Measurements from ENCODE around the gene RBM39.

DNA sequence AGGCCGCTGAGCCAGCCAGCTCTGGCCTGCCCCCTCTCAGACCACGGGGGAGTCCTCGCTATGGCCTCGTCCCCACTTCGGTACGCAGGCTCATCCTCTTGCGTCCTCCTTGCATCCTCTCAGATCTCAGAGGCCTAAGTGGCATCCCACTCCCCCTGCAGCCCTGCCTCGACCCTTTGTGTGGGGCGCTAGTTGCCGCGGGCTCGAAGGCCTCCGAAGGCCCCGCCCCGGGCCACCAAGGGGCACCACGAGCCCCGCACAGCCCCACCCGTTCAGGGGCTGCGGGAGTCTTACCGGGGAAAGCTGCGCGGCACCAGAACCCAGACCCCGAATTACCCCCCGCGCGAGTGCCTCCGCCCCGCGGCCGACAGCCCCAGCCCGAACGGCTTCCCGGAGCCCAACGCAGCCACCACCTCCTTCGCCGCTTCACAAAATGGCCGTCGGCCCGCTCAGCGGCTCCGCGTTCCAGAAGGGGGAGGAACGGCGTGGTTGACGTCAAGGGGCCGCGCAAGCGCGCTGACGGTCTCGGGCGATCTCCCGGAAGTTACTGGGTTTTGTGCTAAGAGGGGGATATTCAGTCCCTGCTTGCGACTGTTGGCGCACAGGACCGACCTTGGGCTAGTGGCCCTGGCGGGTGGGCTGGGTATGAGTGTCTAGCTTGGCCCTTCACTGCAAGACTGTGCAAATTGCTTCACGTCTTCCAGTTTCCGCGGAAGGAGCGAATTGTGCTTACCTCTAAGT, 77.4 kb downstream of the RBM39 start, which contains the start of the genes CPNE1 and RBM12:
- TF ChIP-seq SOX13 (IDR thresholded peaks at IDR 0.05), result peak; percentile 41; the same call in 1 of the 2 replicates
- TF ChIP-seq SOX13 (CRISPR knock-in tag; conservative IDR thresholded peaks at IDR 0.05 in 1 of 2, IDR thresholded peaks at IDR 0.05 in 1 of 2), result peak in 1 of 2 experiments; percentile 66; a peak in 1 of 4 replicates
- TF ChIP-seq, protein P1, sequence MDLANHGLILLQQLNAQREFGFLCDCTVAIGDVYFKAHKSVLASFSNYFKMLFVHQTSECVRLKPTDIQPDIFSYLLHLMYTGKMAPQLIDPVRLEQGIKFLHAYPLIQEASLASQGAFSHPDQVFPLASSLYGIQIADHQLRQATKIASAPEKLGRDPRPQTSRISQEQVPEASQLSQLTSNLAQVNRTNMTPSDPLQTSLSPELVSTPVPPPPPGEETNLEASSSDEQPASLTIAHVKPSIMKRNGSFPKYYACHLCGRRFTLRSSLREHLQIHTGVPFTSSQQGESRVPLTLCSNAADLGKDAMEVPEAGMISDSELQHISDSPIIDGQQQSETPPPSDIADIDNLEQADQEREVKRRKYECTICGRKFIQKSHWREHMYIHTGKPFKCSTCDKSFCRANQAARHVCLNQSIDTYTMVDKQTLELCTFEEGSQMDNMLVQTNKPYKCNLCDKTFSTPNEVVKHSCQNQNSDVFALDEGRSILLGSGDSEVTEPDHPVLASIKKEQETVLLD (CRISPR knock-in tag; IDR thresholded peaks at IDR 0.05; ENCODE audit: low read depth), result no peak; the same call in 1 of the 2 replicates
- TF ChIP-seq NFE2L1 (CRISPR knock-in tag; IDR thresholded peaks at IDR 0.05; ENCODE audit: borderline replicate concordance), result peak; percentile 83; the same call in 1 of the 2 replicates
- peak; percentile 74 for TF ChIP-seq XRCC5 (optimal IDR thresholded peaks at IDR 0.05; ENCODE audit: low read length)
- TF ChIP-seq, protein P2, sequence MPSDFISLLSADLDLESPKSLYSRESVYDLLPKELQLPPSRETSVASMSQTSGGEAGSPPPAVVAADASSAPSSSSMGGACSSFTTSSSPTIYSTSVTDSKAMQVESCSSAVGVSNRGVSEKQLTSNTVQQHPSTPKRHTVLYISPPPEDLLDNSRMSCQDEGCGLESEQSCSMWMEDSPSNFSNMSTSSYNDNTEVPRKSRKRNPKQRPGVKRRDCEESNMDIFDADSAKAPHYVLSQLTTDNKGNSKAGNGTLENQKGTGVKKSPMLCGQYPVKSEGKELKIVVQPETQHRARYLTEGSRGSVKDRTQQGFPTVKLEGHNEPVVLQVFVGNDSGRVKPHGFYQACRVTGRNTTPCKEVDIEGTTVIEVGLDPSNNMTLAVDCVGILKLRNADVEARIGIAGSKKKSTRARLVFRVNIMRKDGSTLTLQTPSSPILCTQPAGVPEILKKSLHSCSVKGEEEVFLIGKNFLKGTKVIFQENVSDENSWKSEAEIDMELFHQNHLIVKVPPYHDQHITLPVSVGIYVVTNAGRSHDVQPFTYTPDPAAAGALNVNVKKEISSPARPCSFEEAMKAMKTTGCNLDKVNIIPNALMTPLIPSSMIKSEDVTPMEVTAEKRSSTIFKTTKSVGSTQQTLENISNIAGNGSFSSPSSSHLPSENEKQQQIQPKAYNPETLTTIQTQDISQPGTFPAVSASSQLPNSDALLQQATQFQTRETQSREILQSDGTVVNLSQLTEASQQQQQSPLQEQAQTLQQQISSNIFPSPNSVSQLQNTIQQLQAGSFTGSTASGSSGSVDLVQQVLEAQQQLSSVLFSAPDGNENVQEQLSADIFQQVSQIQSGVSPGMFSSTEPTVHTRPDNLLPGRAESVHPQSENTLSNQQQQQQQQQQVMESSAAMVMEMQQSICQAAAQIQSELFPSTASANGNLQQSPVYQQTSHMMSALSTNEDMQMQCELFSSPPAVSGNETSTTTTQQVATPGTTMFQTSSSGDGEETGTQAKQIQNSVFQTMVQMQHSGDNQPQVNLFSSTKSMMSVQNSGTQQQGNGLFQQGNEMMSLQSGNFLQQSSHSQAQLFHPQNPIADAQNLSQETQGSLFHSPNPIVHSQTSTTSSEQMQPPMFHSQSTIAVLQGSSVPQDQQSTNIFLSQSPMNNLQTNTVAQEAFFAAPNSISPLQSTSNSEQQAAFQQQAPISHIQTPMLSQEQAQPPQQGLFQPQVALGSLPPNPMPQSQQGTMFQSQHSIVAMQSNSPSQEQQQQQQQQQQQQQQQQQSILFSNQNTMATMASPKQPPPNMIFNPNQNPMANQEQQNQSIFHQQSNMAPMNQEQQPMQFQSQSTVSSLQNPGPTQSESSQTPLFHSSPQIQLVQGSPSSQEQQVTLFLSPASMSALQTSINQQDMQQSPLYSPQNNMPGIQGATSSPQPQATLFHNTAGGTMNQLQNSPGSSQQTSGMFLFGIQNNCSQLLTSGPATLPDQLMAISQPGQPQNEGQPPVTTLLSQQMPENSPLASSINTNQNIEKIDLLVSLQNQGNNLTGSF (CRISPR knock-in tag; IDR thresholded peaks at IDR 0.05), result no peak; the same call in 1 of the 2 replicates
- TF ChIP-seq, protein P3, sequence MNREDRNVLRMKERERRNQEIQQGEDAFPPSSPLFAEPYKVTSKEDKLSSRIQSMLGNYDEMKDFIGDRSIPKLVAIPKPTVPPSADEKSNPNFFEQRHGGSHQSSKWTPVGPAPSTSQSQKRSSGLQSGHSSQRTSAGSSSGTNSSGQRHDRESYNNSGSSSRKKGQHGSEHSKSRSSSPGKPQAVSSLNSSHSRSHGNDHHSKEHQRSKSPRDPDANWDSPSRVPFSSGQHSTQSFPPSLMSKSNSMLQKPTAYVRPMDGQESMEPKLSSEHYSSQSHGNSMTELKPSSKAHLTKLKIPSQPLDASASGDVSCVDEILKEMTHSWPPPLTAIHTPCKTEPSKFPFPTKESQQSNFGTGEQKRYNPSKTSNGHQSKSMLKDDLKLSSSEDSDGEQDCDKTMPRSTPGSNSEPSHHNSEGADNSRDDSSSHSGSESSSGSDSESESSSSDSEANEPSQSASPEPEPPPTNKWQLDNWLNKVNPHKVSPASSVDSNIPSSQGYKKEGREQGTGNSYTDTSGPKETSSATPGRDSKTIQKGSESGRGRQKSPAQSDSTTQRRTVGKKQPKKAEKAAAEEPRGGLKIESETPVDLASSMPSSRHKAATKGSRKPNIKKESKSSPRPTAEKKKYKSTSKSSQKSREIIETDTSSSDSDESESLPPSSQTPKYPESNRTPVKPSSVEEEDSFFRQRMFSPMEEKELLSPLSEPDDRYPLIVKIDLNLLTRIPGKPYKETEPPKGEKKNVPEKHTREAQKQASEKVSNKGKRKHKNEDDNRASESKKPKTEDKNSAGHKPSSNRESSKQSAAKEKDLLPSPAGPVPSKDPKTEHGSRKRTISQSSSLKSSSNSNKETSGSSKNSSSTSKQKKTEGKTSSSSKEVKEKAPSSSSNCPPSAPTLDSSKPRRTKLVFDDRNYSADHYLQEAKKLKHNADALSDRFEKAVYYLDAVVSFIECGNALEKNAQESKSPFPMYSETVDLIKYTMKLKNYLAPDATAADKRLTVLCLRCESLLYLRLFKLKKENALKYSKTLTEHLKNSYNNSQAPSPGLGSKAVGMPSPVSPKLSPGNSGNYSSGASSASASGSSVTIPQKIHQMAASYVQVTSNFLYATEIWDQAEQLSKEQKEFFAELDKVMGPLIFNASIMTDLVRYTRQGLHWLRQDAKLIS (CRISPR knock-in tag; IDR thresholded peaks at IDR 0.05), result peak; percentile 60; the same call in 1 of the 2 replicates
- peak; percentile 99 for TF ChIP-seq ZNF34 (CRISPR knock-in tag; IDR thresholded peaks at IDR 0.05; ENCODE audit: borderline replicate concordance)
- TF ChIP-seq, protein P4, sequence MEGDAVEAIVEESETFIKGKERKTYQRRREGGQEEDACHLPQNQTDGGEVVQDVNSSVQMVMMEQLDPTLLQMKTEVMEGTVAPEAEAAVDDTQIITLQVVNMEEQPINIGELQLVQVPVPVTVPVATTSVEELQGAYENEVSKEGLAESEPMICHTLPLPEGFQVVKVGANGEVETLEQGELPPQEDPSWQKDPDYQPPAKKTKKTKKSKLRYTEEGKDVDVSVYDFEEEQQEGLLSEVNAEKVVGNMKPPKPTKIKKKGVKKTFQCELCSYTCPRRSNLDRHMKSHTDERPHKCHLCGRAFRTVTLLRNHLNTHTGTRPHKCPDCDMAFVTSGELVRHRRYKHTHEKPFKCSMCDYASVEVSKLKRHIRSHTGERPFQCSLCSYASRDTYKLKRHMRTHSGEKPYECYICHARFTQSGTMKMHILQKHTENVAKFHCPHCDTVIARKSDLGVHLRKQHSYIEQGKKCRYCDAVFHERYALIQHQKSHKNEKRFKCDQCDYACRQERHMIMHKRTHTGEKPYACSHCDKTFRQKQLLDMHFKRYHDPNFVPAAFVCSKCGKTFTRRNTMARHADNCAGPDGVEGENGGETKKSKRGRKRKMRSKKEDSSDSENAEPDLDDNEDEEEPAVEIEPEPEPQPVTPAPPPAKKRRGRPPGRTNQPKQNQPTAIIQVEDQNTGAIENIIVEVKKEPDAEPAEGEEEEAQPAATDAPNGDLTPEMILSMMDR (CRISPR knock-in tag; IDR thresholded peaks at IDR 0.05), result peak; percentile 30; the same call in 1 of the 2 replicates
- no peak for TF ChIP-seq CHD4 (IDR thresholded peaks at IDR 0.05; ENCODE audit: borderline replicate concordance, low read length)
- TF ChIP-seq, protein P5, sequence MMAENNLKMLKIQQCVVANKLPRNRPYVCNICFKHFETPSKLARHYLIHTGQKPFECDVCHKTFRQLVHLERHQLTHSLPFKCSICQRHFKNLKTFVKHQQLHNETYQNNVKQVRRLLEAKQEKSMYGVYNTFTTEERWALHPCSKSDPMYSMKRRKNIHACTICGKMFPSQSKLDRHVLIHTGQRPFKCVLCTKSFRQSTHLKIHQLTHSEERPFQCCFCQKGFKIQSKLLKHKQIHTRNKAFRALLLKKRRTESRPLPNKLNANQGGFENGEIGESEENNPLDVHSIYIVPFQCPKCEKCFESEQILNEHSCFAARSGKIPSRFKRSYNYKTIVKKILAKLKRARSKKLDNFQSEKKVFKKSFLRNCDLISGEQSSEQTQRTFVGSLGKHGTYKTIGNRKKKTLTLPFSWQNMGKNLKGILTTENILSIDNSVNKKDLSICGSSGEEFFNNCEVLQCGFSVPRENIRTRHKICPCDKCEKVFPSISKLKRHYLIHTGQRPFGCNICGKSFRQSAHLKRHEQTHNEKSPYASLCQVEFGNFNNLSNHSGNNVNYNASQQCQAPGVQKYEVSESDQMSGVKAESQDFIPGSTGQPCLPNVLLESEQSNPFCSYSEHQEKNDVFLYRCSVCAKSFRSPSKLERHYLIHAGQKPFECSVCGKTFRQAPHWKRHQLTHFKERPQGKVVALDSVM (CRISPR knock-in tag; IDR thresholded peaks at IDR 0.05), result peak; percentile 85
- TF ChIP-seq, protein P6, sequence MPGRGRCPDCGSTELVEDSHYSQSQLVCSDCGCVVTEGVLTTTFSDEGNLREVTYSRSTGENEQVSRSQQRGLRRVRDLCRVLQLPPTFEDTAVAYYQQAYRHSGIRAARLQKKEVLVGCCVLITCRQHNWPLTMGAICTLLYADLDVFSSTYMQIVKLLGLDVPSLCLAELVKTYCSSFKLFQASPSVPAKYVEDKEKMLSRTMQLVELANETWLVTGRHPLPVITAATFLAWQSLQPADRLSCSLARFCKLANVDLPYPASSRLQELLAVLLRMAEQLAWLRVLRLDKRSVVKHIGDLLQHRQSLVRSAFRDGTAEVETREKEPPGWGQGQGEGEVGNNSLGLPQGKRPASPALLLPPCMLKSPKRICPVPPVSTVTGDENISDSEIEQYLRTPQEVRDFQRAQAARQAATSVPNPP (CRISPR knock-in tag; IDR thresholded peaks at IDR 0.05), result peak; percentile 99
- peak; percentile 100 for TF ChIP-seq POLR2AphosphoS5 (IDR thresholded peaks at IDR 0.05; ENCODE audit: low read depth, low read length)
- TF ChIP-seq TAF1 (CRISPR knock-in tag; IDR thresholded peaks at IDR 0.05), result peak; percentile 99
